SKM-1 (cell line): Measurements from ENCODE around the gene CPB2.

Experiments used
- DNase-seq: peaks from one replicate; lab custom pipeline; 2025; ENCODE audit not compliant: unreplicated experiment; lab: John Stamatoyannopoulos, UW

CPB2 gene

DNA sequence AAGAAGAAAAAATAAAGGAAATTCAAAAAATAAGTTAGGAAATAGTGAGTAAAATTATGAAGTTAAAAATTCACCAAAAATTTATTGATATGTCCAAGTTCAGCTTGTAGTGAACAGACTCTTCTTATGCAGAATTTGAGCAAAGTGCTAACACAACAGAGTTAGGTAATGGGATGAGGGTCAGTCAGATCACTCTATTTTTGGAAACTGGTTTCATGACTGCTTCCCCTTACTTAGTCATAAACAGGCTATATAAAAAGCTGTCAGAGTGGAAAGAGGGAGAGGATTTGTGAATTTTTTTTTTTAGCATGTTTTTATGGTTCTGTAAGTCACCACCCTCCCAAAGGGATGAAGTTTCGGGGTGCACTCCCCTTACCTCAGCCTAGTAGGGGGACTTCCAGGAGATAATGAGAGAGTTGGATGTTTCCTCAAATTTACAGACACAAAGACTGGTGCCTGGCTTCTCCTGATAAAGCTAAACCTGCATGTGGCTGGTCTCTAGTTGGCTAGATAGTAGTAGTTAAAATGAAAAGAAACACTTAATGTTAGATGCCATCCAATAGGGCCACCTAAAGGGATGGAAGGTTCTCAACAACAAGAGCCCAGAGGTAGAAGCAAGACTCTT, 4.5 kb downstream of the CPB2 start:
- DNase-seq = peak; percentile 62

DNA sequence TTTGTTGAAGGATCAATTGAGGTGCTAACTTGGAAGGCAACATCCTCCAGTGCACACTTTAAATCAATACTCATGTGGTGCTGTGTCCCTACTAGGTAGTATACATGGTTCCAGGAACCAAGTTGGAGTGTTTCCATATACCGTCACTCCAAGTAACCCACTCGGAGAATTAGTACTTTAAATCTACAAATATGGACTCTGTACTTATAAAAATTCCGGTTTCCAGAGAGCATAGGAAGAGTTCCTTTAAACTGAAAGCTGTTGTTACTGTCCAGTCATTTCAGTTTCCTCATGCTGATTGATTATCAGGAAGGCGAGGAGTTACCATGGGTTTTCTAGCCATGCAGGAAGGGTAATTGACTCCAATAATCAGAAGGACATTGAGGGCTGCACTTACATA, 7.2 kb downstream of the CPB2 start:
- no peak for DNase-seq

DNA sequence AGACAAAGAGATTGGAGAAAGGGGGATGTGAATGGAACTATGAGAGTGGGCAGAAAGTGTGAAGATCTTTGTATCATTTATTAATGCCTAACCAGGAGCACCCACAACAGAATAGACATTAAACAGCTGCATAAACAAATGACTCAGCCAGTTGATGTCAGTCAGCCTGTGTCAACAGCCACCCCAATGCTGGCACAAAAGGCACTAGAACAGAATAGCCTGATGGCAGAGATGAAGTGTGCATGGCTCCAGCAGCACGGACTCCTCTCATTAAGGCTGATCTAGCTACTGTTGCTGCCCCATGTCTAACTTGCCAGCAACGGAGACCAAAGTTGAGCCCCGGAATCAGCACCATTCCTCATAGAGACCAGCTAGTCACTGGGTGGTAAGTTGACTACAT, 7.8 kb downstream of the CPB2 start:
- no peak for DNase-seq

DNA sequence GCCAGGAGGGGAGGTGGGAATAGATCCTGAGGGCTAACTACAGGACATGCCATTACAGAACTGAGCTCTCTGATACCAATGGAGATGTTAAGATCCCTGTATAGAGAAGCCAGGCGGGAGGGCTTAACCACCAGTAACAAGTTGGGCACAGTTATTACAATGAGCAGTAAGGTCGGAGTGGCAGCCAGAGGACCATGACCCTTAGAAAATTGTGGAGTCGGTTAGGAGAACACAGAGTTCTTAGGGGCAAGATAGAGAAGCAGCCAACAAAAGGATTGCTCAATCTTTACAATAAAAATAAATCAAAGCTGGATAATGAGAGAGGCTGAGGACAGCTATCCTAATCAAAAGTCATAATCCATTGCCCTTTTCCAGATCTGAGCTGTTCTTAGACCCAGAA, 10.4 kb downstream of the CPB2 start:
- no peak for DNase-seq

DNA sequence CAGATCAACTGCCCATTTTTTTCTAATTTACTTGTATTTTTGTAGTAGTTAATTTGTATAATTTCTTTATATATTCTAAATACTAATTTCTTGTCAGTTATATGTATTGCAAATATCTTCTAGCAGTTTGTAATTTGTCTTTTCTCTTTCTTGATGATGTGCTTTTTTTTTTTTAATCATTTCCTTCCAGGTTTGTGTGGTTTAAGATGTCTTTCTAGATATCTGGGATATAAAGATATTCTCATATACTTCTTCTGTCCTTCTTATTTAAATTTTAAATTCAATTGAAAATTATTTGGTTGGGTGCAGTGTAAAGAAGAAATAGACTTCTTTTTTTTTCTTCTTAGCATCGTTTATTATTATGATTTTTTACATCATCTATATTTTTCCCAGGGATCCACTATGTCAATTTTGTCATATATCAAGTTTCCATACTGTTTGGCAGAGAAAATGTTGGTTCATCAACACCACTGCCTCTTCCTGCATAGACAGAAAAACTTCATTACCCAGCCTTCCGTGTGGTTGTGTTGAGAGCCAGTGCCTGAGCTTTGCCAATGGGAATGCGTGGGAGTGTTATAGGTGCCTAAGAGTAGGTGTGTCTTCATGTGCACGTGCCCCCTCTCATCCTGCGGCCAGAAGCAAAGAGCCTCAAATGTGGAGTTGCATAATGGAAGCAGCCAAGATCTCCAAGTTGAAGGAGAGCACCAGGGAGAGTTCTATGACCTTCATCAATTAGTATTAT, 15.8 kb downstream of the CPB2 start:
- no peak for DNase-seq

DNA sequence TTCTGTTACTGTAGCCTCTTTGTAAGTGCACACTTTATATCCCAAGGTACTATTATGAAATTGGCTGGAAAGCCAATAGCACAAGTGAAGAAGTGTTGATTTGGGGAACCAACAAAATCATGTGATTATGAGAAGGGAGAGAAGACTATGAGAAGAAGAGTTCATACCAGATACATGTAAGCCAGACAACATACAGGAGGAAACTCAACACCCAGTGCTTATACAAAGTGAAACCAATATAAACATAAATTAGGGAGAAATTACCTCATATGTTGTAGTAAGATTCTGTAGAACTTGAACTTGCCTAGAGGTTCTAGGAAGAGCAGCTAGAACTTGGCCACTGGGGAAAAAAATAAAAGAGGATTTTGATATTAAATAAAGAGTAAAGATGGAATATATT, 17.4 kb downstream of the CPB2 start:
- DNase-seq = no peak

DNA sequence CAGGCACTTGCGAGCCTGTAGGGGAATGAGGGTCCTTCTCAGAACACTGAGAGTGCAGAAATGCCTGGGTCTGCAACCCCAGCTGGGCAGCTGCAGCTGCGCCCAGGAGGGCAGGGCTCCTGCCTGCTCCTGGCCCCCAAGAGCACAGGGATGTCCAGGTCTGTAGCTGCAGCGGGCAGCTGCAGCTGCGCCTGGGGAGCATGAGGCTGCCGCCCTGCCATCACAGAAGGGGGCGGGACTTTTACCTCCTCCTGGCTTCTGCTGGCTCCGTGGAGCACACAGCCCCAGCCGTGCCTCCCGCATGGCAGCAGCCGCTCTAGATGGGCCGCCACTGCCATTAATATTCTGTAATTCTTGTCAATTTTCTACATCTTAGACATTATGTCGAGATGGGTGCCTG, 17.8 kb downstream of the CPB2 start:
- no peak for DNase-seq

DNA sequence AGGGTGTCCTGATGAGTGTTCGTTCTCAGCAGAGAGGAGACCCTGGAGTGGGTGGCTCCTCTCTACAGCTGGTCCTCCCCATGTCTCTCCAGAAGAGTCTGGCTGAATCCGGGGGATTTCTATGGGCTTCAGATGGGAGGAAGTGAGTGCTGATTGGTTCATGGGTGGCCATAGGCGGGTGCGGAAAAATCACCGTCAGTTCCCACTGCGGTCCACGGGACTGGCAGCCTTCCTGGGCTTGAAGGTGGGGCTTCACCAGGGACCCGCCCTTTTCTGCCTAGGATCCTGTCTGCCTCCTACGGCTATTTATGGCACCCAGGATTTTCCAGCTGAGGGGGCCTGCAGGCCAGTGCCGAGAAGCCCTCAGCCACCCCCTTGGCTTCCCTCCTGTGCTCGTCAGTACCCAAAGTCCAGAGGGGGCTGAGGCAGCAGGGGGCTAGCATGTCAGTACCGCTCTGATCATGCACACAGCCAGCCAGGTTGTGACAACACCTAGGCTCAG, 18.4 kb downstream of the CPB2 start:
- DNase-seq = no peak

DNA sequence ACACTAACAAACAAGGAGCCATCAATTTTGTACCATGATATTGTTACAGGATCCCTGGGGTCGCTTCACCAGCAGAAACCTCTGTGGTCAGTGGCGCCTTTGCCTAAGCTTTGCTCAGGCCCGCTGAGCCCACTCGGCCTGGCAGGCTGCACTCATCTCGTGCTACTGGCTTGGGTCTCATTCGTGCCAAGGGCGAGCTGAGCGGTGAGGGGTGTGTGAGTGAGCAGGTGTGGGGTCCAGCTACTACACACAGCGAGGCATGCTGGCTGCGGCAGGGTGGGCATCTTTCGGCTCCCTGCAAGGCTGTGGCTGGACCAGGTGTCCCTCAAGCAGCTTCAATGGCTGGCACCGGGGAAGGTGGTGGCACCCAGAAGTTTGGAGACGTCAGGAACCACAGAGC, 19.1 kb downstream of the CPB2 start:
- DNase-seq = no peak

DNA sequence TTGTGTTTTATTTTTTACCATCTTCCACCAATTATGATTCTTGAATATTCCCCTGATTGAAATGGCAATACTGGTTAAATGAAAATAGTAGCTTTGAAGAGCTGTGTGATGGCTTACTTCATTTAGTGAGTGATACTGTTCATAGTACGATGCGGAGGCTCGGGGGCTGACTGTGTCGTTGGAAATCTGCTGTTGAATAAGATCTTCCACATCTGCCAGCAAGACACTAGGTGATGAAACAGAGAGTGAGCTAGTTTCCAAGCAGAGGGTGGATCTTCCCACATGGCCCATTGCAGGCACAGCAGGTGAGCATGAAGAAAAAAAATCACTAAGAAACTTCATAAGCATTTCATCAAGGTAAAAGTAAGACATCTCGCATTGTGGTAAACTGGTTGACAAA, 22.5 kb downstream of the CPB2 start:
- no peak for DNase-seq

DNA sequence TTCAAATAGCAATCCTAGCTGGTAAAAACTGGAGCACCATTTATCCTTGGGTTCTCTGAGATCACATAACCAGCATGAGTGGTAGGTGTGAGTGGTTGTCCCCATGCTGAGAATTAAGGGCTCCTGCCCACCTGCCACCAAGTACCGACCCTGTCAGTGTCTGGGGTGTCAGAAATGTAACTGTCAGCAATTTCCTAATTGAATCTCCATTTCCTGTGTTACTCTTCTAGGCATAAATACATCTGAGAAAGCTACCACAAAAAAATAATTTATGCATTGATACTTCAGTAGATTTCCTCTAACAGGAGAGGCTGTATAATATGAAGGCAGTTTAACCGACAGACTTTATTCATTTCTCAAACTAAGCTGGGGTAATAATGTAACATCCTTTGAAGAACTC, 25.1 kb downstream of the CPB2 start:
- no peak for DNase-seq

DNA sequence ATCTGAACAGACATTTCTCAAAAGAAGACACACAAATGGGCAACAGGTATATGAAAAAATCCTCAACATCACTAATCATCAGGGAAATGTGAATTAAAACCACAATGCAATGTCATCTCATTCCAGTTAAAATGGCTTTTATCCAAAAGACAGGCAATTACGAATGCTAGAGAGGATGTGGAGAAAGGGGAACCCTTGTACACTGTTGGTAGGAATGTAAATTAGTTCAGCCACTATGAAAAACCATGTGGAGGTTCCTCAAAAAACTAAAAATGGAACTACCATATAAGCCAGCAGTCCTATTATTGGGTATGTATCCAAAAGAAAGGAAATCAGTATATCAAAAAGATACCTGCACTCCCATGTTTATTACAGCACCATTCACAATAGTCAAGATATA, 27.6 kb downstream of the CPB2 start:
- no peak for DNase-seq

DNA sequence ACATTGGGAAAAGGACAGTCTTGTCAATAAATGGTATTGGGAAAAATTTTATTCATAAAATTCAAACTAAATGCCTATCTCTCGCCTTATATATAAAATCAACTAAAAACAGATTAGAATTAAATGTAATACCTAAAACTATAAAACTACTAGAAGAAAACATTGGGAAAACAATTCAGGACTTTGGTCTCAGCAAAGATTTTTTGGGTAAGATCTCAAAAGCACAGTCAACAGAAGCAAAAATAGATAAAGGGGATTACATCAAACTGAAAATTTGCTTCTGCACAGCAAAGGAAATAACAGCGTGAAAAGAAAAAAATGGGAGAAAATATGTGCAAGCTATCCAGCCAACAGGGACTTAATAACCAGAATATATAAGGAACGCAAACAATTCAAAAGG, 28.0 kb downstream of the CPB2 start:
- no peak for DNase-seq

DNA sequence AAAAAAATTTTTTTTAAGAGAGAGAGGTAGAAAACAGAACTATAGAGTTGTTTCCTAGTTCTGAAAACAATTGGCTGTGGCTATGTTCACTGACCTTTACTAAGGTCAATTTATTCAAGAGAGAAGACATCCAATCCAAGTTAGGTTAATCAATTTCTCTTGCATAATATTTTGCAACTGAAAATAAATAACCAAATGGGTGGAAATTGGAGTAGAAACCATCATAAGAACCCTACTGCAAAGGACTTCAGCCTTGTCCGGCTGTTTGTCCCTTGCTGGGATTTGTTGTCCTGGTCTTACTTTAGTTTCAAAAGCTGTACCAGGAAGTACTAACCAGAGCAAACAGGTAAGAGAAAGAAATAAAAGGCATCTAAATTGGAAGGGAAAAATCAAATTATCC, 29.0 kb downstream of the CPB2 start:
- no peak for DNase-seq

DNA sequence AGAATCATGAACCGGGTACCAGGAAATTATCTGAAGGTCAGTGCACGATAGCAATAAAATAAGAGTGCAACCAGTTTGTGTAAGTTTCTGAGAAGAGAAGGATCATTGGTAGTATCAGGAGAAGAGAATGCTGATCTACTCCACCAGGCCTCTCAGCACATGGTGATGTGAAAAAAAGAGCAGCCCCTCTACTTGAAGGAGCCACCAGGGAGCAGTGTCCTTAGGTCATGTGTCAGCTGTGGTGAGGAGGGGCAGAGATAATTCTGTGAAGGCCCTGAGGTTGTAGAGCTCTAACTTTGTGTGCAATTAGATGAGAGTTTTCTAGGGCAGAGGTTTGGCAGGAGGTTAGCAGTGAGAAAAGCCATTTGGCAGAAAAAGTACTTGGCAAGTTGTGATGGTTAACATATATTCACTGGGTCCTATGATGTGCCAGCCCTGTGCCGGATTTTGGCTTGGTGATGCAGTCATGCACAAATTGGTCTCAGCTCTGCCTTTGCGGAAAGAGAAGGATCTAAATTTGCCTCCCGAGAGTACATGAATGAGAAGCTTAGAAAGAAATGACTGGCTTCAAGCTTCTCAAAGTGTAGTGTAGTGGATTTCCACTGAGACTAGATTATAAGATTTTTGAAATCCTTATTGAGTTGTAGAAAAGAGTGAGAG, 33.1 kb downstream of the CPB2 start:
- DNase-seq = no peak

DNA sequence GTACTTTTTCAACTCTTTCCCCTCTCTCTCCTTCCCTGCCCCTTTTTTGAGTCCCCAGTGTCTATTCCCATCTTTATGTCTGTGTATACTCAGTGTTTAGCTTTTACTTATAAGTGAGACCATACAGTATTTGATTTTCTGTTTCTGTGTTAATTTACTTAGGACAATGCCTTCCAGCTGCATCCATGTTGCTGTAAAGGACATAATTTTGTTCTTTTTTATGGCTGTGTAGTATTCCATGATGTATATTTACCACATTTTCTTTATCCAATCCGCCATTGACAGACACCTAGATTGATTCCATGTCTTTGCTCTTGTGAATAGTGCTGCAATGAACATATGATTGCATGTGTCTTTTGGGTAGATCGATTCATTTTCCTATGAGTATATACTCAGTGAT, 41.5 kb downstream of the CPB2 start:
- no peak for DNase-seq

DNA sequence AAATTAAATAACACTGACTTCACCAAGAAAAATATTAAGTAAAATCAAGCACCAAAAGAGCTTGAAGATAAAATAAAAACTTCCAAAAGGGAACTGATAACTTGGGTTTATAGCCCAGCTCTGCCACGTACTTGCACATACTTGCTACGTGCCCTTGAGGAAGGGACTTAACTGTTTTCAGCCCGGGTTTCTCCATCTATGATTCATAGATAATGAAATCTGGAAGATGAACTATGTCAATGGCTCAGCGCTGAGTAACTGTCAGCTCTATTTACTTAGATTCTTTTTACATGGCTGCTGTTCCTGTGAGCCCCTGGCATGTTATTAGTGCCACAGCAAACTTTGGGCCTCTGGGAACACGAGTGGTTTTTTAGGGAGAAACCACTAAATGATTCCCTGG, 42.6 kb downstream of the CPB2 start:
- DNase-seq = no peak

DNA sequence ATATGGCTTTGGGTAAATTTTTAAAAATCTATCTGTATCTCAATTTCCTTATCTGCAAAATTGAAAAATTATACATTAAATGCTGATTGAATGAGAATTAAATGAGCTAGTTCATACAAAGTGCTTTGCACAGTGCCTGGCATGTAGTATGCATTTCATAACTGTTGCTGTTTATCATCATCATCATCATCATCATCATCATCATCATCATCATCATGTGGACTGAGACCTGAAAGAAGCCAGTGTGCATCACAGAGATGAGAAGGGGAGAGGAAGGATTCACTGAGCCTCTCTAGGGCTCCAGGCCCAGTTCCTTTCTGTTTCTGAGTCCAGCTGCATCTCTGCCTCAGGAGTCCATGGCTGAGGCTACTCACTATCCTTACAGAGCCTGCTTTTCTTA, 45.4 kb downstream of the CPB2 start:
- no peak for DNase-seq

DNA sequence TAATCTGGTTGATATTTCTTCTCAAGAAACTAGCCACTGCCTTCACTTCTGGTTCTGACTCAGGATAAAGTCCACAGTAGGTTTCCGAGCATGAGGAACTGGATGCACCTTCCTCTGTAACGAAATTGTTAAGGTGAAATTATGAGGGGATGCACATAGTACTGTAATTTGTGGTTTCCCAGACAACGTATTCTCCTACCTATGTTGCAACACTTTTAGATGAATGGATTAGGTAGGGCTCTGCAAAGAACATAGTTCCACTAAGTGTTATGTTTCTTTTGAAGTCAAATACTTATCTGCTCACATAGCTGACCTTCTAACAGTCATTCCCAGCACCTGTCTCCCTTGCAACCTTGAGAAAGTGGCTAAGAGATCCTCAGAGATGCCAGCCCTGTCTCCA, 46.6 kb downstream of the CPB2 start:
- no peak for DNase-seq

DNA sequence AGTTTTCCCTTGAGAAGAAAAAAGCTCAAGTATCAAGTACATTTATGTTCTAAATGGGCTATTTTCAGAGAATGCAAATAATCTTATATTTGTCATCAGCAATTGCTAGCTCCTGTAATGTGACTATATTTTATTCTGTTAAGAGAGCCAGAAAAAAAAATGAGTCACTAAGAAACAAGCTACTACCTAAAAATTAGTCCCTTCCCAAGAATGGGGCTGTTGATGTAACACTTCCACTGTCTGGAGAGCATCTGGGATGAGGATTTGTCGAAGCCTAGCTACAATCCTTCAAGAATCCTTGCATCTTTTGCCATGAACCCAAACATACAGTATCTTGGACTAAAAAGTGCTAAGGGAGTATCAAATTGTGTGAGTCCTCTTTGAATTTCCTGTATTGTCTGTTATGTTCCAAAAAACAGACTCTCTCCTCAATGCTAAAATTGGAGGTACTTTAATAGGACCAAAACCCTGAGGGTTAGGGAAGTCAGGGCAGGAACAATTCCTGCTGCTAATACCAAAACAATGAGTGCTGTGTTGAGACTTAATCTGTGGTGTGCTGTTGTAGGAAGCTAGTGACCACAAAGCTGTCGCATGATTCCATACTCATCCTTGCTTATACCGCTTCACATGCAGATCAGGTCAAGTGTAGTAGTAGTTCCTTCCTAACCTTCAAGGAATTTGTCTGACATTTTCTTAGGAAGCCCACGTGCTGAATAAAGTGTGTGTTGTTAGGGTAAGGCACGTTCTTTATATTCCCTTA, 47.4 kb downstream of the CPB2 start:
- DNase-seq = no peak

DNA sequence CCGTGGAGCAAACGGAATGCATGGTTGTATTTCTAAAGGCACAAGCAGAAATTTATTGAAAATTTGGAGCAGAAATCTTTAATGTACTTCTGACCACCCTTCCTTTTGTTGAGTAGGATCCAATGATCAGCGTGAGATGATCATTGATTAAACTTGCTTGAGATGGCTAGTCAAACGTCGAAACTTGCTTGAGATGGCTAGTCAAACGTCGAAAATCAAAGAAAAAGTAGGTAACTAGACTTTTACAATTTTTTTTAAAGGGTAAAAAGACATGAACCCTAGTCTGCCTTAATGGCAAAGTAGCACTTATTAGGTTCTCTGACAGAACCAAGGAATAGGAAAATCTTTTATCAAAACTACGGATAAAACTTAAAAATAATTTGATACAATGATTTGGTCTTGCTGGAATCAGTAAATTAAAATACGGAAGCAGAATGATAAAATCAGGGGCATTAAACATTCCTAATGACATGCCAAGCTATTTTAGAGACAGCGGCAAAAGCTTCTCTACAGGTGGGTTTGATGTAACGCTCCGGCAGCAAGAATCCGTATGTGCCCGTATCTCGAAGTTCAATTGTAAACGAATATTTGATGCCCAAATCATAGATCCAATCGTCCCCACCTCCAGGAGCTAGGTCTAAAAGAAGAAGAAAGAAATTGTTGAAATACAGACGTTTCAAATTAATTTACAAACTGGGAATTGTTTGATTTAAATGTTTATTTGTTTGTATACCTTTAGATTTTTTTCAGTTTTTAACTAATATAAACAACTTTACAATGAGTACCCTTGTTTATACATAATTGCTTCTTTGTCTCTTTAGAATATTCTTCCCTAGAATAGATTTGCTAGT, 51.4 kb downstream of the CPB2 start:
- DNase-seq = no peak
